HG03460 (cell line): Measurements from ENCODE around the gene PPOX.

Experiments used
- ATAC-seq: cut with Tn5 transposase; IDR thresholded peaks from one replicate; pipeline ENCODE4 v1.9.1; 2021; ENCODE audit not compliant: unreplicated experiment

Gene PPOX

GRCh38 chr1:161219078-161219892 is 53.1 kb downstream of the PPOX start:
- no peak for ATAC-seq

- no peak for ATAC-seq
Measured at GRCh38 chr1:161220002-161220401, 53.8 kb downstream of the PPOX start.
